HL-60/S4 treated with retinoic acid at 250 ng/mL for 4 days and 3 days (cell line): ENCODE data around the gene VPS4A.

Experiments
- in situ Hi-C: fragments of 300-500 bp; cut with MboI; formaldehyde crosslinking; loops from 2 replicates; pipeline ENCODE4 v1.7.0; 2022; ENCODE audit warnings: low sequenced_read_pairs

Gene VPS4A

GRCh38 chr16:69306031-69306430 is 5.1 kb upstream of the VPS4A start:
- in situ Hi-C loops = no loop called here

GRCh38 chr16:69307091-69307490 is 4.1 kb upstream of the VPS4A start:
- in situ Hi-C loops = no loop called here

- in situ Hi-C loops = no loop called here
Observed at GRCh38 chr16:69307856-69308255, 3.3 kb upstream of the VPS4A start.

- in situ Hi-C loops = no loop called here
Observed at GRCh38 chr16:69309316-69309715, 1.8 kb upstream of the VPS4A start.

GRCh38 chr16:69311533-69312387 is 610 bp downstream of the VPS4A start:
- in situ Hi-C loops = no loop called here

- in situ Hi-C loops = no loop called here
Observed at GRCh38 chr16:69313469-69313868, 2.3 kb downstream of the VPS4A start.

- in situ Hi-C loops = no loop called here
Observed at GRCh38 chr16:69314534-69314933, 3.4 kb downstream of the VPS4A start.

- in situ Hi-C loops = no loop called here
Observed at GRCh38 chr16:69315486-69316311, 4.5 kb downstream of the VPS4A start.

GRCh38 chr16:69316595-69317034 is 5.5 kb downstream of the VPS4A start:
- in situ Hi-C loops = no loop called here

GRCh38 chr16:69318177-69318910 is 7.2 kb downstream of the VPS4A start:
- in situ Hi-C loops = no loop called here

GRCh38 chr16:69318911-69319289 is 7.8 kb downstream of the VPS4A start:
- in situ Hi-C loops = no loop called here

GRCh38 chr16:69319381-69319780 is 8.2 kb downstream of the VPS4A start:
- in situ Hi-C loops = no loop called here

- in situ Hi-C loops = no loop called here
Observed at GRCh38 chr16:69319826-69320739, 8.9 kb downstream of the VPS4A start.

- in situ Hi-C loops = no loop called here
Observed at GRCh38 chr16:69320740-69321073, 9.6 kb downstream of the VPS4A start.

GRCh38 chr16:69321080-69321479 is 9.9 kb downstream of the VPS4A start:
- in situ Hi-C loops = no loop called here

- in situ Hi-C loops = no loop called here
Observed at GRCh38 chr16:69322343-69322742, 11.2 kb downstream of the VPS4A start.

GRCh38 chr16:69323415-69323814 is 12.3 kb downstream of the VPS4A start:
- in situ Hi-C loops = no loop called here

GRCh38 chr16:69324013-69324531 is 12.9 kb downstream of the VPS4A start:
- in situ Hi-C loops = no loop called here

GRCh38 chr16:69324585-69325253 is 13.6 kb downstream of the VPS4A start:
- in situ Hi-C loops = no loop called here

GRCh38 chr16:69325784-69326171 is 14.6 kb downstream of the VPS4A start:
- in situ Hi-C loops = no loop called here
